Neural cell (in vitro differentiated cells): ENCODE measurements around the gene VPS26C.

ENCODE experiments used
- CTCF ChIP-seq: fragments of 450-650 bp; IDR thresholded peaks from 2 replicates; pipeline ENCODE4 v1.5.1; 2014; ENCODE audit warnings: antibody characterized with exemption, mild to moderate bottlenecking, moderate library complexity; ENCODE audit not compliant: poor library complexity, severe bottlenecking
- POLR2AphosphoS5 ChIP-seq: IDR thresholded peaks from 2 replicates; pipeline ENCODE4 v1.6.1; 2012
- RAD21 ChIP-seq: fragments of 450-650 bp; conservative IDR thresholded peaks from 2 replicates; pipeline ENCODE4 v1.6.1; 2014; ENCODE audit warnings: antibody characterized with exemption, mild to moderate bottlenecking, moderate library complexity

DNA sequence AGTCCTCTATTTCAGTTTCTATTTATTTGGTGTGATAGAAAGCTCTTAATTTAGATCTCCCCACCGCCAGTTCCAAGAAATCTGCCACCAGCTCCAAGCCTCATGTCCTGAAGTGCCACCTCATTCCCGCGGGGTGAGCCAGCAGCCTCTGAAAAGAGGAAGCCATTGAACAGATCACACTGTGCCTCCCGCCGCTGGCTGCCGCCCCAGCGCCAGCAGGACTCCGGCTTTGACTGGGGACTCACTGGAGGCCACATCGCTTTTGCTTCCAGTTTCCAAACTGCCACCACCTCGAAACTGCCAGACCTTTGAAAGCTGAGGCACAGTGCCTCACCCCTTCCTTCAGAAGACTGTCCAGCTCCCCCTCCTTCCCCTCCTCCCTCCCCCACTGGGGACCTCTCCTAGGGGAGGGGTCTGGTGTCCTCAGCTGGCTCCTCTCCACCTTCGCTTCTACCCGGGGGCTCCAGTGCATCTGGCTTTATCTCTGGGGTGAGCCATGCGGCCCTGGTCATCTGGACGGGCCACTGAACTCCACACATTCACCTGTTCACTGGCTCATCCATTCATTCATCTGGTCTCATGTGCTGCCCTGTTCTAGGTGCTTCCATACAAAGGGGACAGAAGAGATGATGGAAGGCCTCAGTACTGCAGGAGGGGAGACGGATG is 58.9 kb downstream of the VPS26C start:
- no peak for TF ChIP-seq CTCF
- no peak for TF ChIP-seq RAD21
- TF ChIP-seq POLR2AphosphoS5: no peak
